ENCODE results near the gene ANKDD1B.

GRCh38 chr5:75672616-75673015 is 61.4 kb downstream of the ANKDD1B start:
- TF ChIP-seq, protein P1, sequence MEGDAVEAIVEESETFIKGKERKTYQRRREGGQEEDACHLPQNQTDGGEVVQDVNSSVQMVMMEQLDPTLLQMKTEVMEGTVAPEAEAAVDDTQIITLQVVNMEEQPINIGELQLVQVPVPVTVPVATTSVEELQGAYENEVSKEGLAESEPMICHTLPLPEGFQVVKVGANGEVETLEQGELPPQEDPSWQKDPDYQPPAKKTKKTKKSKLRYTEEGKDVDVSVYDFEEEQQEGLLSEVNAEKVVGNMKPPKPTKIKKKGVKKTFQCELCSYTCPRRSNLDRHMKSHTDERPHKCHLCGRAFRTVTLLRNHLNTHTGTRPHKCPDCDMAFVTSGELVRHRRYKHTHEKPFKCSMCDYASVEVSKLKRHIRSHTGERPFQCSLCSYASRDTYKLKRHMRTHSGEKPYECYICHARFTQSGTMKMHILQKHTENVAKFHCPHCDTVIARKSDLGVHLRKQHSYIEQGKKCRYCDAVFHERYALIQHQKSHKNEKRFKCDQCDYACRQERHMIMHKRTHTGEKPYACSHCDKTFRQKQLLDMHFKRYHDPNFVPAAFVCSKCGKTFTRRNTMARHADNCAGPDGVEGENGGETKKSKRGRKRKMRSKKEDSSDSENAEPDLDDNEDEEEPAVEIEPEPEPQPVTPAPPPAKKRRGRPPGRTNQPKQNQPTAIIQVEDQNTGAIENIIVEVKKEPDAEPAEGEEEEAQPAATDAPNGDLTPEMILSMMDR (IDR thresholded peaks at IDR 0.05): no peak
- TF ChIP-seq POLR2A (IDR thresholded peaks at IDR 0.05): no peak
